GM12891 (cell line): ENCODE measurements around the gene ASTE1. TPM values are rescaled to one million over a fixed set of nuclear protein-coding genes. Genes with fewer than 3 reads are reported as not detected.
"Not testable (repeated sequence)": the region's sequence is repeated elsewhere in the genome, so short reads cannot be mapped to it uniquely, and the experiment has no call there.

Experiments
- DNase-seq: peaks from one replicate; pipeline ENCODE4 v3.0.0; 2011; ENCODE audit warnings: low spot score; ENCODE audit not compliant: insufficient read length
- FAIRE-seq: peaks from 2 replicates; lab custom pipeline; 2011; peaks lifted over from hg19 to GRCh38; lab: Jason Lieb, UNC
- PAX5 ChIP-seq: IDR thresholded peaks from 2 replicates; pipeline ENCODE4 v1.6.1; 2011; ENCODE audit warnings: low read length, moderate library complexity, mild to moderate bottlenecking; ENCODE audit not compliant: insufficient read depth, severe bottlenecking
- POLR2A ChIP-seq: IDR thresholded peaks from 2 replicates; pipeline ENCODE4 v1.6.1; 2011; ENCODE audit warnings: low read depth, low read length, control low read depth
- POLR2AphosphoS5 ChIP-seq: IDR thresholded peaks from 2 replicates; pipeline ENCODE4 v1.6.1; 2011; ENCODE audit warnings: low read depth, low read length, control low read depth
- POU2F2 ChIP-seq: IDR thresholded peaks from 2 replicates; pipeline ENCODE4 v1.6.1; 2011; ENCODE audit warnings: low read depth, mild to moderate bottlenecking, control low read depth, low read length, moderate library complexity
- SPI1 ChIP-seq: IDR thresholded peaks from 2 replicates; pipeline ENCODE4 v1.6.1; 2011; ENCODE audit warnings: low read depth, low read length, control low read depth
- TAF1 ChIP-seq: IDR thresholded peaks from 2 replicates; pipeline ENCODE4 v1.6.1; 2011; ENCODE audit warnings: low read depth, low read length, control low read depth
- polyA plus RNA-seq: library from polyadenylated mRNA; unstranded; fragments of >200 nt; gene quantifications from one replicate; pipeline ENCODE4 v1.2.1, GENCODE V29; 2012; ENCODE audit warnings: low read depth, missing spikeins, inconsistent platforms; ENCODE audit not compliant: missing spikeins

The ASTE1 gene
- polyA plus RNA-seq, result 3.8 TPM

GRCh38 chr3:131026321-131027151 is at the start of gene ASTE1, which contains the start of gene NEK11:
Gene ASTE1, minus strand, starts transcription at chr3:131026825. Its CDS starts 1,519 bp downstream, at chr3:131025306.
Gene NEK11, plus strand, starts transcription at chr3:131026877. Its CDS starts 2,832 bp downstream, at chr3:131029709.
- FAIRE-seq, result peak; percentile 99

GRCh38 chr3:131075632-131076328 is 49.2 kb upstream of the ASTE1 start:
- DNase-seq (no peak), FAIRE-seq (peak; percentile 40)
- TF ChIP-seq POLR2AphosphoS5 (no peak), SPI1 (no peak), POU2F2 (no peak), TAF1 (no peak), PAX5 (no peak), POLR2A (no peak)

More at GRCh38 chr3:131026321-131027151, at the start of gene ASTE1, which contains the start of gene NEK11:
- DNase-seq, result peak; percentile 76
- TF ChIP-seq POLR2AphosphoS5, result peak; percentile 89; the same call in 1 of the 2 replicates
- peak; percentile 83 for TF ChIP-seq TAF1
- no peak for TF ChIP-seq POU2F2
- no peak for TF ChIP-seq PAX5
- TF ChIP-seq SPI1, result peak; percentile 56
- TF ChIP-seq POLR2A, result peak; percentile 85

- FAIRE-seq (no peak), DNase-seq (no peak)
- TF ChIP-seq PAX5 (no peak), POLR2AphosphoS5 (no peak), POU2F2 (no peak), SPI1 (no peak)
These were observed 46.2 kb upstream of the ASTE1 start for GRCh38 chr3:131072845-131073244.

- no peak for TF ChIP-seq POLR2A
- no peak for TF ChIP-seq SPI1
- TF ChIP-seq POU2F2, result no peak
- no peak for TF ChIP-seq PAX5
- DNase-seq (no peak), FAIRE-seq (no peak)
These were observed 45.5 kb upstream of the ASTE1 start for GRCh38 chr3:131072099-131072559.

- TF ChIP-seq POU2F2 (no peak), POLR2A (no peak), SPI1 (no peak), PAX5 (no peak), POLR2AphosphoS5 (no peak), TAF1 (no peak)
- FAIRE-seq, result no peak
- no peak for DNase-seq
These were observed 41.4 kb upstream of the ASTE1 start for GRCh38 chr3:131067983-131068382.

GRCh38 chr3:131053043-131053859 is 26.6 kb upstream of the ASTE1 start:
- TF ChIP-seq POLR2AphosphoS5 (no peak), PAX5 (no peak), POU2F2 (no peak), POLR2A (no peak), SPI1 (no peak), TAF1 (no peak)
- no peak for DNase-seq
- FAIRE-seq, result no peak

- no peak for TF ChIP-seq TAF1
- TF ChIP-seq SPI1, result no peak
- TF ChIP-seq POLR2AphosphoS5, result no peak
- TF ChIP-seq PAX5, result no peak
- TF ChIP-seq POLR2A, result no peak
- TF ChIP-seq POU2F2, result no peak
- DNase-seq, result no peak
- no peak for FAIRE-seq
These were observed 23.4 kb upstream of the ASTE1 start for GRCh38 chr3:131050001-131050400.

GRCh38 chr3:131048030-131048429 is 21.4 kb upstream of the ASTE1 start:
- TF ChIP-seq POU2F2, result no peak
- no peak for TF ChIP-seq POLR2AphosphoS5
- no peak for TF ChIP-seq TAF1
- TF ChIP-seq POLR2A, result no peak
- TF ChIP-seq SPI1, result no peak
- no peak for TF ChIP-seq PAX5
- FAIRE-seq (no peak), DNase-seq (no peak)

GRCh38 chr3:131047582-131047981 is 21.0 kb upstream of the ASTE1 start:
- TF ChIP-seq POLR2AphosphoS5 (no peak), POLR2A (no peak), PAX5 (no peak), TAF1 (no peak), SPI1 (no peak), POU2F2 (no peak)
- DNase-seq (no peak), FAIRE-seq (no peak)

GRCh38 chr3:131042271-131042985 is 15.8 kb upstream of the ASTE1 start:
- FAIRE-seq, DNase-seq: not testable (repeated sequence)
